ENCODE data around the gene CORIN. TPM values are rescaled to one million over a fixed set of nuclear protein-coding genes. Genes with fewer than 3 reads are reported as not detected.

CORIN gene
- total and polyA plus RNA-seq, 2 donors (not counting 1 experiment from before 2014, with no cell fraction given) = 0.25 TPM; not detected in 1

DNA sequence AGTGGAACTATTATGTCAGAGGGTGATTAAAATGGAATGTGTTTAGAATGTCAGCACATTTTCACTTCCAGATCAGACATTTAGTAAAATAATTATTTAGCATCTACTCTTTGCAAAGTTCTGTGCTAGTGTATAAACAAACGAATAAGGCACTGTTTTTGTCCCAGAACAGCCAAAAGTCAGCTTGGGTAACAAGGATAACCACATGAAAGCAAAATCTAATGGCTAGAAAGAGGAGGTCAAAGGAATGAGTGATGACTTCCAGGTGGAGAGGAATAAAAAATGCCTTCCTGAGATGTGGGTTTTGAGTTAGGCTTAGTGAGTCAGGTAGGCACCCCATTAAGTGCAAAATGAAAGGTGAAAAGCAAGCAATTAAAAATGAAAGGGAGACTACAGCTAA lies 240.2 kb downstream of the CORIN start:
- POLR2A ChIA-PET = no interaction called here
- CTCF ChIA-PET = no interaction called here
- Histone ChIP-seq H3K27me3 (replicated peaks in 1 of 4; ENCODE audit: control extremely low read depth in 1 of 4, control insufficient read depth in 3 of 4, insufficient read depth in 4 of 4, low read length in 3 of 4) (no peaks in the 10 kb centered on the region), H4K20me1 (ENCODE audit: control insufficient read depth, insufficient read depth, low read length, poor library complexity, severe bottlenecking) (no peaks in the 10 kb centered on the region), H3K4me2 (replicated peaks; ENCODE audit: low read depth, low read length, poor library complexity, severe bottlenecking) (no peak overlapping the region), H3K9ac (ENCODE audit: low read length) (no peak overlapping the region), H3K4me3 (ENCODE audit: control extremely low read depth in 1 of 5, extremely low read depth in 1 of 5, insufficient read depth in 1 of 5, low read depth in 2 of 5, low read length in 4 of 5) (no peak overlapping the region), H3K4me1 (ENCODE audit: control insufficient read depth in 2 of 2, insufficient read depth in 2 of 2, low read length in 2 of 2) (no peaks in the 10 kb centered on the region), H3K27ac (ENCODE audit: low read length in 2 of 2) (no peak overlapping the region), H3K79me2 (ENCODE audit: control insufficient read depth, insufficient read depth, low read length) (no peaks in the 10 kb centered on the region), H3K36me3 (replicated peaks in 1 of 2; ENCODE audit: control extremely low read depth in 1 of 2, control insufficient read depth in 1 of 2, extremely low read depth in 1 of 2, insufficient read depth in 2 of 2, low read length in 1 of 2) (peaks cover 1% of the 10 kb centered on the region in 2 experiments), H2AFZ (ENCODE audit: insufficient read depth, low read depth, low read length, poor library complexity, severe bottlenecking) (no peak overlapping the region), H3K9me3 (ENCODE audit: control extremely low read depth in 1 of 3, control insufficient read depth in 2 of 3, insufficient read depth in 1 of 3, low read length in 2 of 3) (no peaks in the 10 kb centered on the region)
- Mint-ChIP-seq H3K9me3 (ENCODE audit: insufficient read depth) (no peaks in the 10 kb centered on the region), H3K4me1 (no peaks in the 10 kb centered on the region), H3K27ac (no peak overlapping the region), H3K27me3 (no peaks in the 10 kb centered on the region), H3K4me3 (no peak overlapping the region)
- DNase-seq (no peak), ATAC-seq (ENCODE audit: low read depth) (no peak)
- WGBS (ENCODE audit: insufficient coverage) = 100% methylated on average over 1 of the region's 1 CpG
- TF ChIP-seq, protein P1, sequence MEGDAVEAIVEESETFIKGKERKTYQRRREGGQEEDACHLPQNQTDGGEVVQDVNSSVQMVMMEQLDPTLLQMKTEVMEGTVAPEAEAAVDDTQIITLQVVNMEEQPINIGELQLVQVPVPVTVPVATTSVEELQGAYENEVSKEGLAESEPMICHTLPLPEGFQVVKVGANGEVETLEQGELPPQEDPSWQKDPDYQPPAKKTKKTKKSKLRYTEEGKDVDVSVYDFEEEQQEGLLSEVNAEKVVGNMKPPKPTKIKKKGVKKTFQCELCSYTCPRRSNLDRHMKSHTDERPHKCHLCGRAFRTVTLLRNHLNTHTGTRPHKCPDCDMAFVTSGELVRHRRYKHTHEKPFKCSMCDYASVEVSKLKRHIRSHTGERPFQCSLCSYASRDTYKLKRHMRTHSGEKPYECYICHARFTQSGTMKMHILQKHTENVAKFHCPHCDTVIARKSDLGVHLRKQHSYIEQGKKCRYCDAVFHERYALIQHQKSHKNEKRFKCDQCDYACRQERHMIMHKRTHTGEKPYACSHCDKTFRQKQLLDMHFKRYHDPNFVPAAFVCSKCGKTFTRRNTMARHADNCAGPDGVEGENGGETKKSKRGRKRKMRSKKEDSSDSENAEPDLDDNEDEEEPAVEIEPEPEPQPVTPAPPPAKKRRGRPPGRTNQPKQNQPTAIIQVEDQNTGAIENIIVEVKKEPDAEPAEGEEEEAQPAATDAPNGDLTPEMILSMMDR (IDR thresholded peaks at IDR 0.05) = no peak
- no peak for TF ChIP-seq EZH2 (IDR thresholded peaks at IDR 0.05; ENCODE audit: borderline replicate concordance, insufficient read depth, low read depth, low read length, poor library complexity, severe bottlenecking)
- intact Hi-C loops (cut with micrococcal nuclease) = no loop called here

DNA sequence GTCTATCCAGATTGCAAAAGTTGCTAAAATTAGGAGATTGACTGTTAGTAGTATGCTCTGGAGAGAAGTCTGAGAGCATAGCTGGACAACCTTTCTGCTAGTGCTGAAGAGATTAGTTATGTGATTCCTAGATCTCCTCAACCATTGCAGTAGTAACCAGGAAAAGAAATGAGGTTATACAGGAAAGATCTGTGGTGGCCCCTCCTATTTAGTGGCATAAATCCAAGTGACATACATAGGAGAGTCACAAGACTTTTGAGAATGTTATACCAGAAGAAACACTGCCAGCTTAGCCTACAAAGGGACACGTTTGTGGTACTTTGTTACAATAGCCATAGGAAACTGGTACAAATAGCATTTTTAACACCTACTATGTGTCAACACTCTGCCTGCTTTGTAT lies 247.5 kb downstream of the CORIN start:
- TF ChIP-seq, protein P1 (IDR thresholded peaks at IDR 0.05) = no peak
- TF ChIP-seq EZH2 (IDR thresholded peaks at IDR 0.05; ENCODE audit: borderline replicate concordance, insufficient read depth, low read depth, low read length, poor library complexity, severe bottlenecking) = no peak
- no peak overlapping the region for H3K27ac ChIP-seq (ENCODE audit: low read length in 2 of 2)
- H3K79me2 ChIP-seq (ENCODE audit: control insufficient read depth, insufficient read depth, low read length) = no peaks in the 10 kb centered on the region
- H3K9me3 ChIP-seq (ENCODE audit: control extremely low read depth in 1 of 3, control insufficient read depth in 2 of 3, insufficient read depth in 1 of 3, low read length in 2 of 3) = peaks cover 0 to 9% (median 8%) of the 10 kb centered on the region in 3 donors
- H3K4me3 ChIP-seq (ENCODE audit: control extremely low read depth in 1 of 5, extremely low read depth in 1 of 5, insufficient read depth in 1 of 5, low read depth in 2 of 5, low read length in 4 of 5) = no peak overlapping the region
- intact Hi-C loops (cut with micrococcal nuclease) = no loop called here
- ChIA-PET POLR2A (no interaction called here), CTCF (no interaction called here)
- no peak overlapping the region for H3K9ac ChIP-seq (ENCODE audit: low read length)
- H3K27ac Mint-ChIP-seq = no peak overlapping the region
- ATAC-seq (ENCODE audit: low read depth) (no peak), DNase-seq (no peak)
- H3K4me1 Mint-ChIP-seq = no peaks in the 10 kb centered on the region
- H3K9me3 Mint-ChIP-seq (ENCODE audit: insufficient read depth) = peaks cover 6% of the 10 kb centered on the region
- H2AFZ ChIP-seq (ENCODE audit: insufficient read depth, low read depth, low read length, poor library complexity, severe bottlenecking) = no peak overlapping the region
- H3K4me1 ChIP-seq (ENCODE audit: control insufficient read depth in 2 of 2, insufficient read depth in 2 of 2, low read length in 2 of 2) = no peaks in the 10 kb centered on the region
- no peaks in the 10 kb centered on the region for H3K27me3 Mint-ChIP-seq
- H3K4me2 ChIP-seq (replicated peaks; ENCODE audit: low read depth, low read length, poor library complexity, severe bottlenecking) = no peak overlapping the region
- H4K20me1 ChIP-seq (ENCODE audit: control insufficient read depth, insufficient read depth, low read length, poor library complexity, severe bottlenecking) = no peaks in the 10 kb centered on the region
- no peak overlapping the region for H3K4me3 Mint-ChIP-seq
- H3K36me3 ChIP-seq (replicated peaks in 1 of 2; ENCODE audit: control extremely low read depth in 1 of 2, control insufficient read depth in 1 of 2, extremely low read depth in 1 of 2, insufficient read depth in 2 of 2, low read length in 1 of 2) = peaks cover 26 to 72% of the 10 kb centered on the region in 2 experiments
- H3K27me3 ChIP-seq (replicated peaks in 1 of 4; ENCODE audit: control extremely low read depth in 1 of 4, control insufficient read depth in 3 of 4, insufficient read depth in 4 of 4, low read length in 3 of 4) = no peaks in the 10 kb centered on the region
- no CpG with 5 or more reads among the region's 1 CpG for WGBS (ENCODE audit: insufficient coverage)

Measured in B cell (primary cell).